IMR-90 (cell line): ENCODE results near the gene CBX5. TPM values are rescaled to one million over a fixed set of nuclear protein-coding genes. Genes with fewer than 3 reads are reported as not detected.

ENCODE experiments used
- microRNA-seq, 2 experiments: library from miRNA; stranded (forward) in 1 of 2; unstranded in 1 of 2; fragments of 10-50 nt in 1 of 2; fragments of <30 nt in 1 of 2; gene quantifications in 1 of 2; microRNA quantifications in 1 of 2; one replicate each; pipeline versions ENCODE3 to v1.1.0; 2013 to 2020; ENCODE audit not compliant: insufficient read depth in 1 of 2, insufficient read length in 1 of 2, unreplicated experiment in 1 of 2
- polyA plus RNA-seq, 3 experiments: library from polyadenylated mRNA; depleted of rRNA; stranded (reverse); fragments of >200 nt; gene quantifications; 2 replicates each; pipeline ENCODE4 v1.2.3, GENCODE V29; 2012; ENCODE audit warnings: low replicate concordance in 1 of 3
- small RNA-seq, 5 experiments: library from RNA; depleted of rRNA; stranded (forward); fragments of <200 nt; gene quantifications; one replicate each; pipeline ENCODE3, GENCODE V24; 2012
- total RNA-seq: library from RNA; depleted of rRNA; stranded (reverse); fragments of >200 nt; gene quantifications from 2 replicates; pipeline ENCODE4 v1.2.3, GENCODE V29; 2012; rRNA removed

The CBX5 gene
- total and polyA plus RNA-seq, 2 of the 4 experiments (the other 2 are of a cell fraction) = 18.0 to 40.9 TPM

Small RNA genes within 50 kb of the gene (microRNA-seq; reads per million reads assigned to microRNA genes)
- not detected for gene RN7SL390P (ENCODE audit: insufficient read depth, insufficient read length)
- gene RNU6-950P (ENCODE audit: insufficient read depth, insufficient read length) = not detected

Small RNA genes within 50 kb of the gene (small RNA-seq; reads per million reads assigned to genes)
- gene RN7SL390P (0 reads per million in 5 experiments), gene RNU6-950P (0 to 0.60 (median 0) reads per million in 5 experiments)

Other genes with a start within 250 kb of the CBX5 start
- not detected in 2 replicates for gene HOXC5, start 247.1 kb downstream of the CBX5 start, total RNA-seq
- not detected in 2 replicates for gene HOXC5, start 247.1 kb downstream of the CBX5 start, polyA plus RNA-seq (2012; rRNA removed)
- gene HOXC4, start 226.3 kb downstream of the CBX5 start, total RNA-seq = under 0.01 TPM in 1 of 2 replicates, not detected in the other
- 0.23 and 0.26 TPM in 2 replicates for gene HOXC4, start 226.3 kb downstream of the CBX5 start, polyA plus RNA-seq (2012; rRNA removed)
- gene SMUG1, start 91.1 kb downstream of the CBX5 start, total RNA-seq = 25.8 and 45.2 TPM in 2 replicates
- 36.3 and 37.3 TPM in 2 replicates for gene SMUG1, start 91.1 kb downstream of the CBX5 start, polyA plus RNA-seq (2012; rRNA removed)
- gene HNRNPA1, start 604 bp upstream of the CBX5 start, total RNA-seq = 1,291 and 1,409 TPM in 2 replicates
- gene HNRNPA1, start 604 bp upstream of the CBX5 start, polyA plus RNA-seq (2012; rRNA removed) = 631 and 747 TPM in 2 replicates
- 0.18 and 0.28 TPM in 2 replicates for gene NFE2, start 20.9 kb upstream of the CBX5 start, total RNA-seq
- gene NFE2, start 20.9 kb upstream of the CBX5 start, polyA plus RNA-seq (2012; rRNA removed) = 0.17 and 0.32 TPM in 2 replicates
- gene COPZ1, start 45.0 kb upstream of the CBX5 start, total RNA-seq = 262 and 382 TPM in 2 replicates
- gene COPZ1, start 45.0 kb upstream of the CBX5 start, polyA plus RNA-seq (2012; rRNA removed) = 157 and 187 TPM in 2 replicates
- gene GPR84, start 84.4 kb upstream of the CBX5 start, total RNA-seq = not detected in 2 replicates
- gene GPR84, start 84.4 kb upstream of the CBX5 start, polyA plus RNA-seq (2012; rRNA removed) = not detected in 2 replicates
- gene ZNF385A, start 104.6 kb upstream of the CBX5 start, total RNA-seq = 0.28 and 0.36 TPM in 2 replicates
- gene ZNF385A, start 104.6 kb upstream of the CBX5 start, polyA plus RNA-seq (2012; rRNA removed) = 2.5 and 2.9 TPM in 2 replicates
- gene ITGA5, start 139.1 kb upstream of the CBX5 start, total RNA-seq = 144 and 159 TPM in 2 replicates
- gene ITGA5, start 139.1 kb upstream of the CBX5 start, polyA plus RNA-seq (2012; rRNA removed) = 254 and 259 TPM in 2 replicates
- not detected in 2 replicates for gene GTSF1, start 193.5 kb upstream of the CBX5 start, total RNA-seq
- gene GTSF1, start 193.5 kb upstream of the CBX5 start, polyA plus RNA-seq (2012; rRNA removed) = not detected in 2 replicates
- gene NCKAP1L, start 217.6 kb upstream of the CBX5 start, total RNA-seq = not detected in 2 replicates
- not detected in 2 replicates for gene NCKAP1L, start 217.6 kb upstream of the CBX5 start, polyA plus RNA-seq (2012; rRNA removed)